EH (cell line): Measurements from ENCODE around the gene TMCO2.
"Not testable (repeated sequence)": the region's sequence is repeated elsewhere in the genome, so short reads cannot be mapped to it uniquely, and the experiment has no call there.

Experiments used
- DNase-seq: peaks from one replicate; pipeline ENCODE4 v3.0.0-alpha.2; 2015; ENCODE audit warnings: low read depth

TMCO2 gene

GRCh38 chr1:40247655-40248054 lies at the start of gene TMCO2:
TSS of gene TMCO2 (plus strand) at chr1:40247937. CDS start at chr1:40247994, 57 bp downstream.
- no peak for DNase-seq

GRCh38 chr1:40199126-40199525 lies 48.6 kb upstream of the TMCO2 start:
- DNase-seq, result no peak

GRCh38 chr1:40204856-40205255 lies 42.9 kb upstream of the TMCO2 start:
- no peak for DNase-seq

- DNase-seq, result no peak
Measured at GRCh38 chr1:40210511-40211204, 37.1 kb upstream of the TMCO2 start.

- DNase-seq, result no peak
Measured at GRCh38 chr1:40218333-40218732, 29.4 kb upstream of the TMCO2 start.

- not testable (repeated sequence) for DNase-seq
Measured at GRCh38 chr1:40221471-40221905, 26.2 kb upstream of the TMCO2 start.

- DNase-seq, result no peak
Measured at GRCh38 chr1:40221977-40222772, 25.6 kb upstream of the TMCO2 start.

- DNase-seq, result no peak
Measured at GRCh38 chr1:40224040-40224439, 23.7 kb upstream of the TMCO2 start.

- DNase-seq, result no peak
Measured at GRCh38 chr1:40226192-40226591, 21.5 kb upstream of the TMCO2 start.

GRCh38 chr1:40232444-40232843 lies 15.3 kb upstream of the TMCO2 start:
- no peak for DNase-seq

GRCh38 chr1:40239626-40240025 lies 8.1 kb upstream of the TMCO2 start:
- DNase-seq, result no peak

- no peak for DNase-seq
Measured at GRCh38 chr1:40240390-40240789, 7.3 kb upstream of the TMCO2 start.

GRCh38 chr1:40241362-40241761 lies 6.4 kb upstream of the TMCO2 start:
- DNase-seq, result no peak

GRCh38 chr1:40243351-40243750 lies 4.4 kb upstream of the TMCO2 start:
- peak; percentile 37 for DNase-seq

GRCh38 chr1:40244138-40244744 lies 3.5 kb upstream of the TMCO2 start:
- no peak for DNase-seq

- no peak for DNase-seq
Measured at GRCh38 chr1:40245686-40246085, 2.1 kb upstream of the TMCO2 start.

- DNase-seq, result no peak
Measured at GRCh38 chr1:40248412-40248811, 675 bp downstream of the TMCO2 start.

GRCh38 chr1:40251456-40251855 lies 3.7 kb downstream of the TMCO2 start:
- no peak for DNase-seq

GRCh38 chr1:40252601-40253000 lies 4.9 kb downstream of the TMCO2 start:
- DNase-seq, result peak; percentile 14

- DNase-seq, result no peak
Measured at GRCh38 chr1:40255231-40255630, 7.5 kb downstream of the TMCO2 start.

GRCh38 chr1:40256401-40257084 lies 8.8 kb downstream of the TMCO2 start:
- DNase-seq, result no peak

GRCh38 chr1:40257313-40257687 lies 9.6 kb downstream of the TMCO2 start:
- no peak for DNase-seq
